Fibroblast of skin of left biceps (primary cell): ENCODE results near the gene WDR37.

Experiments
- DNase-seq, 2 experiments: peaks; one replicate each; pipeline ENCODE4 v3.0.0-alpha.2; 2013; ENCODE audit warnings: low read depth in 2 of 2

The WDR37 gene

GRCh38 chr10:1128649-1129048 lies 72.5 kb downstream of the WDR37 start:
- no peak for DNase-seq

DNA sequence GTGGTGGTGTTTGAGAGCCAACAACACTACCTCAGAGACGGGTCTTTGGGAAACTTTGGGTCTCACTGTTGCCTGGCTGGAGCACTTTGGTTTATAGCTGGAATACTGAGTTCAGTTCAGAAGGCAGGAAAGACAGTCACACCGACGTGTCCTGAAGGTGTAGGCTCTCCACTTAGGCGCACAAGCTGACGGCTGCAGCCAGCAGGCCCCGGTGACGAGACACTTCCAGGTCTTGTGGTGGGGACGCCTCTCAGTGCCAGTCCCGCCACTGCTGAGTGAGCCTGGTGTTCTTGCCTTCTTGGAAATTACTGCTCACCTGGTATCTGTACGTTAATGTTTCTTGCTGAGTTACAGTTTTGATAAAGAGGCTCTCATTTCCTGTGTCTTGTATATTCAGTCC lies 74.0 kb downstream of the WDR37 start:
- no peak for DNase-seq

DNA sequence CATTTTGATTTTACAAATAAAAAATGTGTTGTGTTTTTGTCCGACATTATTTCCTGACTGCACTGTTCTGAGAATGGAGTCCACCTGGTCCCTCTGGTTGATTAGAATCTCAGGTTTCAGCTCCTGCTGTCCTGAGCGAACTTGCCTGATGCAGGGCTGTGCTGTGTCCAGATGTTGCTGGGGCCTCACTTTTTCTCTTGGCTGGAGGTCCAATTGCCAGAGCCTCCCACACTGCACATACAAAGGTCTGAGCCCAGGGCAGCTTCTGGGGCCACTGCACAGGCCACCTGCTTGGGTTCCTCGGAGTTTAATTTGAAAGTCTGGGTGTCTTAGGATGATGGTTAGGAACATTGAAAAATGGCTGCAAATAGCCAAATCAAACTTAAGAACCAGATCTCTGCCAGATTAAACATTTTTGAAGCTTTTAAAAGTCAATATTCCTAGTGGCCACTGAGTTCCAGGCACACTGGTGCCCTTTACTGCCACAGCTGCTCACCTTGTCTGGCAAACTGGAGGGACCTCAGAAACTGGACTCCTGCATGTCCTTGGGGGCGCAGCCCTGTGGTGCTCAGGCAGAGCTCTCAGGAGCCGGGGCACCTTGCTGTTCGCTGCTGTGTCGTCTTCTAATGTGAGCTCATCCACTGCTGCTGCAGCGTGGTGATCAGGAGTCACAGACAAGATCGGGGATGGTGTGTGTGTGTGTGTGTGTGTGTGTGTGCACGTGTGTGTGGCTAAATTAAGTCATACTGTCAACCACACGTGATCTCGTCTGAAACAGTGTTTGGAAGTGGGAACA lies 75.0 kb downstream of the WDR37 start:
- DNase-seq: no peak

DNA sequence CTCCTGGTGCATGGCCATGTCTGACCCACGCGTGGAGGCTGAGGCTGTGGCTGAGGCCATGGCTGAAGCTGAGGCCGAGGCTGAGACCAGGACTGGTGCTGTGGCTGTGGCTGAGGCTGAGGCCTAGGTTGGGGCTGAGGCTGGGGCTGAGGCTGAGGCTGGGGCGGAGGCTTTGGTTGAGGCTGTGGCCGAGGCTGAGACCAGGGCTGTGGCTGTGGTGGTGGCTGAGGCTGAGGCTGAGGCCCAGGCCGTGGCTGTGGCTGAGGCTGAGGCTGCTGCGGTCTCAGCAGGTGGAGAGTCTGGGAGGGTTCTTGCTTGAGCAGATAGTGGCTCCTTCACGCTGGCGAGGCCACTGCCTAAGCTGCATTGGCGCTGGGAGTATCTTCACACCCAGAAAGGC lies 76.4 kb downstream of the WDR37 start:
- DNase-seq: no peak

DNA sequence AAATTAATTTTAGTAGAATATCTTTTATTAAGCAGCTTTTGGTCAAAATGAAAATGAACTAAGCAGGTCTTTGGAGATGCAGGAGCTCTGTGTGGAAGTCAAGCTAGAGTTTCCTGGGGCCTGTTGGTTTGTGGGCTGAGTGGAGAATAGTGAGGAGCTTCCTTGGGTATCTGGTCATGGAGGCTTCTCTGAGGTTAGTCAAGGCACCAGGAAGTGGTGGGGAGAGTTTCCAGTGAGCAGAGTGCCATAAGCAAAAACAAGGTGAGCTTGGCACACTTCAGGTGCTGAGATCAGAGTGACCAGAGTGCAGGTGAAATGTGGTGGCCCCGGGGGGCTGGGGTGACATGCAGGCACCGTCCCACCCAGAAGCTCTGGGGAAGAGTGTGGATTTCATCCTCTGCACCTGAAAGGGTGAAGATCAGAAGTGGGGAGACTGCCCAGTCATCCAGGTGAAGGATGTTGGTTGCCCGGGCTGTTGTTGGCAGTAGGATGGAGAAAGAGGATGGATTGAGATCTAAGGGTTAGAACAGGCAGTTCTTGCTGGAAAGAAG lies 77.4 kb downstream of the WDR37 start:
- DNase-seq: no peak

- DNase-seq: no peak
Measured at GRCh38 chr10:1134156-1134555, 78.0 kb downstream of the WDR37 start.

GRCh38 chr10:1136268-1136667 lies 80.1 kb downstream of the WDR37 start:
- no peak for DNase-seq

DNA sequence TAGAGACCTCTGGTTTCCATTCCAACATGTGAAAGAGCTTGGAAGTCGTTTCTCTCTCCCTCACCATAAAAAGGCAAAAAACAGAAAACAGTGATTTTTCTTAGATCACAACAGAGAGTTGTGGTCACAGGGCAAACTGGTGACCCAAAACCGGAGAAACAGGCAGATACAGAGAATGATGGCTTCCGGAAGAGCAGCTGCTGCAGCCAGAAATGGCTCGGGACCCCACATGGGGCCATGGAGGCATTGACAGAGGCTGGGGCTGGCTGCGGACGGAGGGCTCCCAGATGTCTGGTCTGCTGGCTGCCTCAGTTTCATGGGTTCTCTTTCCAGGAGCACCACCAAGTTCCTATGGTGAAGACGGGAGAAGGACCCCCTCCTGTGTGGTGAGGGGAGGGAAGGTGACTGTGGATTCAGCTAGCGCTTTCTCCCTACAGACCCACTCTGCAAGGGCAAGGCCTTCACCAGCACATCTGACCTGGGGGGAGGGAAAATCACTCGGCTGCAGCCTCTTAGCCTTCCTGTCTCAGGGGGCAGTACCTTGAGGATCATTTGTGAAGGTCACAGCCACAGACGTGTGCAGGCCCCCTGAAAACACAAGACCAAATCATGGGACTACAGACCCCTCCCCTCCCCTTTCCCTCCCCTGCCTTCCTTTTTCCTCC lies 81.4 kb downstream of the WDR37 start:
- no peak for DNase-seq

GRCh38 chr10:1138529-1138928 lies 82.3 kb downstream of the WDR37 start:
- no peak for DNase-seq

- no peak for DNase-seq
Measured at GRCh38 chr10:1141261-1141660, 85.1 kb downstream of the WDR37 start.

GRCh38 chr10:1141701-1142100 lies 85.5 kb downstream of the WDR37 start:
- no peak for DNase-seq

DNA sequence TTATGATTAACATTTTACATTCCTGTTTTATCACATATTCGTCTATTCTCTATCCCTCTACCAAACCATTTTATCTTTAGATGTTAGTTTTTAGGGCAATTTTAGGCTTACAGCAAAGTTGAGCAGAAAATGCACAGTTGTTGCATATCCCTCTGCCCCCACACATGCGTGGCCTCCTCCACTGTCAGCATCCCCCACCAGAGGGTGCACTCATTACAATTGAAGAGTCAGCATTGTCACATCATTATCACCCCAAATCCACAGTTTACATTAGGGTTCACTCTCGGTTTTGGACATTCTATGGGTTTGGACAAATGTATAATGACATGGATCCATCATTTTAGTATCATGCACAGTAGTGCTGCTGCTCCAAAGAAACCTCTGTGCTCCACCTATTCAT lies 86.4 kb downstream of the WDR37 start:
- no peak for DNase-seq

GRCh38 chr10:1147810-1148209 lies 91.6 kb downstream of the WDR37 start:
- no peak for DNase-seq

GRCh38 chr10:1148855-1149605 lies 92.8 kb downstream of the WDR37 start:
- DNase-seq: no peak

DNA sequence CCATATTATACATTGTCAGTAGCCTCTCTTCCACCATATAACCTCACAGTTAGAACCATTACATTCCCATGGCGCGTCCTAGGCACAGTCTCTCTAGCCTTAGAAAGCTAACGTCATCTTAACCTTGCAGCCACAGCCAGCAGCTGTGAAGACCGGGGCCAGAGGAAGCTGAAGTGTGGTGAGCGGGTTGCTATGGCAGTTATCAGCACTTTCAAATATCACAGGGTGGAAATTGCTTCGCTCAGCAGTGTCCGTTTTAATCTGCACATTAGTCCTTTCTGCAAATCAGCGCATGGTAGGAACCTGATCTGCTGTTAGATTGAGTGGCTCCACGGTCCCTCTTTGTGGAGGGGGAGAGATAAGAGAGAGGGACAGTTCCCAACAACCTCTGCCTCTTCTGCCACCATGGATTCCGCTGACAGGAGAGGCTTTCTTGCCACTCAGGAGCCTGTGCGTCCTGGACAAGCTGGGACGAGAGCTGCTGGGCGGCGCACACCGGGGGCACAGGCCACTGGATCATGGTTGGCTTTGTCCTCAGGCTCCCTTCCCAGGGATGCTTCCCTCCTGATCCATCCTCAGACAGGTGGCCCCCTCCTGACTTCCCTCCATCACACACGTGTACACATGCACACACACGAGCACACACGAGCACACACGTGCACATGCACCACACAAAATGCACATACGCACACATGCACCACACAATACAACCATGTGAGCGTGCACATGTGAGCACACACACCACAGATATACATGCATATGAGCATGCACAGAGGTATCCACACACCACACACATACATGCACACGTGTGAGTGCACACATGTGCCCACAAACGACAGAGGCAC lies 93.8 kb downstream of the WDR37 start:
- DNase-seq: no peak

- DNase-seq: no peak
Measured at GRCh38 chr10:1150638-1150955, 94.4 kb downstream of the WDR37 start.

DNA sequence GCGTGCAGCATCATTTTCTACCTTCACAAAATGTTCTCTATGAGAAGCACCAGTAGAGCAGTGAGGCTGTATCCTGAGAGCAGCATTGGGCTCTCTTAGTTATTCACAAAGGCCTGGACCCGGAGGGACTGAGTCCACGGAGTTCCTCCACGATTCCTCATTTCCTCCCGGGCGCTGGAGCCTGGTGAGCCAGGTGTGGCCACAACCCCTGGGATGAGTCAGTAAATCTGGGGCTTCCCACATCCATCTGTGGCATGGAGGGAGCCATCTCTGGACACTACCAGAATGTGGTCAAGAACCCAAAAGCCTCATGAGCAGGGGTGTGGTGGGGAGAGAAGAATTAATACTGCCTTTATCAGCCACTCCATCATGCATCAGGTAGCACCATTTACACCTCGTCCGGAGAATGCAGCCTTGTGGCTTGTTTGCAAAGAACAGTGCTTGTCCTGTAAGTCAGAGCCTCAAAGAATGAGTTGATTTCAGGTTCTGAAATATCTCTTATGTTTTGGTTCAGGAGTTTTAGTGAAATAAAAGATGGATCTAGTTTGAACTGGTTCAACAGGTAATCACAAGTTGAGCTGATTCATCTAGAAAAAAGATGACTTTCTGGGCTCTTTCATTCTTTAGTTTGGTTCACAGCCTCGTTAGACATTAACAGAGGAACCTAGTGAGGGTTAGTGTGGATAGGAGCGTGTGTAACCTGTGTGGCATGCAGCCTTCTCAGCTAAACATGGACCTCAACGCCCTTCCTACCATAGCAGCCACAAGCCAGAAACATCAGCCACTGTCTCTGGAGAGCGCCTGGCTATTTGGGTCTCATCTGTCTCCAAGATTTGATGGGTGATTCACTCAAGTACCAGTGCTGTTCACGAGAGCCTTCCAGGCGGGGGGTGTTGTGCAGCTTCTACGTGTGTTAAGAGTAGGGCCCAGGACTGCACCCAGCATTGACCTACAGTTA lies 95.2 kb downstream of the WDR37 start:
- no peak for DNase-seq

DNA sequence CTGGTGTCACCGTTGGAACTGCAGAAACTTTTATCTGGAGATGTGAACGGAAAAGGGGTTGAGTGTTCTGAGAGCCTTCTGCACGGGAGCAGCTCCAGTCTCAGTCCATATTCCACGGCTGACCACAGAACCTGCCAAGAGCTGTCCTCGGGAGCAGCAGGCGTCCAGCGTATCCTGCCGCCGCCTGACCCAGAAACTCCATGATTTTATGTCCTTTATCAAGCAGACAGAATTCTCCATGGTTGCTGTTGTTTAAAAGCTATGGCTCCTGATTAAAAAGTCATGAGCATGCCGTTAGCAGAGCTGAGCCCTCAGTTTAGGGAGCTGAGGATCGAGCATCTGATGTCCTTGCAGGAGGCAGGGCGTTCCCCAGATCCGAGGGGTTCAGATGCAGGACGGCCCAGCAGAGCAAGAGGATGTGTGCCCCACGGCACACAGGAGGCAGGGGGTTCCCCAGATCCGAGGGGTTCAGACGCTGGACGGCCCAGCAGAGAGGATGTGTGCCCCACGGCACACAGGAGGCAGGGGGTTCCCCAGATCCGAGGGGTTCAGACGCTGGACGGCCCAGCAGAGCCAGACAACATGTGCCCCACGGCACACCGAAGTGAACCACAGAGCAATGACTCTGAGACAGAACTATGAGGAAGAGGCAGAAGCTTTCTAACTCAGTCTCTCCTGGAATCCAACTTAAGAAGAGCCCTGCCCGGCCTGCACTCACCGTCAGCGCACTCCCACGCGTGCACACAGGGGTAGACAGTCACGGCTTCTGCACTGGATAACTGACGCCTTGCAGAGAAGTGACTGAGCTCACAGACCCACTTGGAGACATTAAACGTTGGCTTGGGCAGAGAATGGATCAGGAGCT lies 96.4 kb downstream of the WDR37 start:
- no peak for DNase-seq

- DNase-seq: no peak
Measured at GRCh38 chr10:1153251-1153763, 97.1 kb downstream of the WDR37 start.
